SU-DHL-6 (cell line): ENCODE measurements around the gene RALGPS1.

Source experiments
- EZH2phosphoT487 ChIP-seq: fragments of 200-600 bp; sonication (generic), shearing (Covaris generic); conservative IDR thresholded peaks from 2 replicates; pipeline ENCODE4 v1.6.1; 2018; ENCODE audit warnings: mild to moderate bottlenecking, antibody characterized with exemption, low read length, moderate library complexity, mixed read lengths
- TF ChIP-seq, protein P1 (sequence below): fragments of 200-600 bp; sonication (generic); IDR thresholded peaks from one replicate; pipeline ENCODE4 v1.5.1; 2017; ENCODE audit warnings: antibody characterized with exemption, mild to moderate bottlenecking, low read length, moderate library complexity; ENCODE audit not compliant: insufficient read depth, poor library complexity, severe bottlenecking

DNA sequence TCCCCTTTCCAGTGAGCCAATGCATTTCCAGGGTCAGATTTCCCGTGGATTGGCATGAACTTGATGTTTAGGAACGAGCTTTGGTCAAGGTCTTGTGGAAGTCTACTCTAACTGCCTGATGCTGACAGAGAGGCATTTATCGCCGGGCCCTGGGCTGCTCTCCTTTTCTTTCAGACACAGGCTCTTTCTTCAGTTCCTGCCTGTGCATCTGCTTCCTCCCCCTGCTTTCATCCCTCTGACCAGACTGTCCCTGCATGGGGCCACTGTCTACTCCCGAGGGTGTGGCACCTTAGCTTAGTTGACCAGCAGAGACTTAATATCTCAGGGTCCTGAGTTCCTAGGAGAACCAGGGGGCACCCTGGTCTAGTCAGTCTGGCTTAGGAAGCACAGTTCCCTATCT, 41.2 kb downstream of the RALGPS1 start:
- TF ChIP-seq, protein P1, sequence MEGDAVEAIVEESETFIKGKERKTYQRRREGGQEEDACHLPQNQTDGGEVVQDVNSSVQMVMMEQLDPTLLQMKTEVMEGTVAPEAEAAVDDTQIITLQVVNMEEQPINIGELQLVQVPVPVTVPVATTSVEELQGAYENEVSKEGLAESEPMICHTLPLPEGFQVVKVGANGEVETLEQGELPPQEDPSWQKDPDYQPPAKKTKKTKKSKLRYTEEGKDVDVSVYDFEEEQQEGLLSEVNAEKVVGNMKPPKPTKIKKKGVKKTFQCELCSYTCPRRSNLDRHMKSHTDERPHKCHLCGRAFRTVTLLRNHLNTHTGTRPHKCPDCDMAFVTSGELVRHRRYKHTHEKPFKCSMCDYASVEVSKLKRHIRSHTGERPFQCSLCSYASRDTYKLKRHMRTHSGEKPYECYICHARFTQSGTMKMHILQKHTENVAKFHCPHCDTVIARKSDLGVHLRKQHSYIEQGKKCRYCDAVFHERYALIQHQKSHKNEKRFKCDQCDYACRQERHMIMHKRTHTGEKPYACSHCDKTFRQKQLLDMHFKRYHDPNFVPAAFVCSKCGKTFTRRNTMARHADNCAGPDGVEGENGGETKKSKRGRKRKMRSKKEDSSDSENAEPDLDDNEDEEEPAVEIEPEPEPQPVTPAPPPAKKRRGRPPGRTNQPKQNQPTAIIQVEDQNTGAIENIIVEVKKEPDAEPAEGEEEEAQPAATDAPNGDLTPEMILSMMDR, result no peak
- no peak for TF ChIP-seq EZH2phosphoT487
